Fibroblast of lung (primary cell): ENCODE data around the gene RNU1-2. TPM values are rescaled to one million over a fixed set of nuclear protein-coding genes. Genes with fewer than 3 reads are reported as not detected.
"Not testable (repeated sequence)": the region's sequence is repeated elsewhere in the genome, so short reads cannot be mapped to it uniquely, and the experiment has no call there.

Experiments
- DNase-seq, 2 donors: peaks; one replicate each; pipeline versions ENCODE4 v3.0.0 to v3.0.0-alpha.2; 2010; ENCODE audit warnings: low read depth in 2 of 2
- H2AFZ ChIP-seq: 2 replicates; pipeline ENCODE4 v1.5.1; 2012; ENCODE audit warnings: low read length, control low read depth, inconsistent platforms
- H3K27ac ChIP-seq: 2 replicates; pipeline ENCODE4 v1.5.1; 2011; ENCODE audit warnings: low read length, control low read depth; ENCODE audit not compliant: insufficient read depth
- H3K27me3 ChIP-seq: 2 replicates; pipeline ENCODE4 v1.5.1; 2011; ENCODE audit warnings: mild to moderate bottlenecking, low read length; ENCODE audit not compliant: control insufficient read depth, insufficient read depth
- H3K36me3 ChIP-seq: 2 replicates; pipeline ENCODE4 v1.5.1; 2011; ENCODE audit warnings: low read length; ENCODE audit not compliant: control insufficient read depth, insufficient read depth
- H3K4me1 ChIP-seq: 2 replicates; pipeline ENCODE4 v1.5.1; 2011; ENCODE audit warnings: low read length; ENCODE audit not compliant: control insufficient read depth, insufficient read depth; ENCODE audit errors: extremely low read depth
- H3K4me2 ChIP-seq: 2 replicates; pipeline ENCODE4 v1.5.1; 2011; ENCODE audit warnings: low read length, control low read depth; ENCODE audit not compliant: insufficient read depth; ENCODE audit errors: extremely low read depth
- H3K4me3 ChIP-seq, 4 experiments: fragments of 200-600 bp in 1 of 4; sonication (generic) in 1 of 4; replicated peaks in 1 of 4; 2 replicates each; pipeline ENCODE4 v1.5.1; 2011 to 2016; ENCODE audit warnings: low read length in 4 of 4, low read depth in 3 of 4, mild to moderate bottlenecking in 3 of 4, control low read depth in 2 of 4, inconsistent platforms in 1 of 4, mixed read lengths in 1 of 4; ENCODE audit not compliant: insufficient read depth in 1 of 4; ENCODE audit errors: control extremely low read depth in 1 of 4
- H3K79me2 ChIP-seq: 2 replicates; pipeline ENCODE4 v1.5.1; 2012; ENCODE audit warnings: mild to moderate bottlenecking, low read length, inconsistent platforms; ENCODE audit not compliant: control insufficient read depth, insufficient read depth
- H3K9ac ChIP-seq: 2 replicates; pipeline ENCODE4 v1.5.1; 2011; ENCODE audit warnings: mild to moderate bottlenecking, low read length, control low read depth; ENCODE audit not compliant: insufficient read depth
- H3K9me3 ChIP-seq: 2 replicates; pipeline ENCODE4 v1.5.1; 2012; ENCODE audit warnings: low read depth, low read length; ENCODE audit not compliant: control insufficient read depth, insufficient read depth
- H4K20me1 ChIP-seq: 2 replicates; pipeline ENCODE4 v1.5.1; 2011; ENCODE audit warnings: low read length; ENCODE audit not compliant: control insufficient read depth, insufficient read depth; ENCODE audit errors: extremely low read depth
- polyA plus RNA-seq, 2 donors: library from polyadenylated mRNA; depleted of rRNA in 1 of 2; stranded (reverse) in 1 of 2; unstranded in 1 of 2; fragments of >200 nt; gene quantifications; 2 replicates each; pipeline ENCODE4 v1.2.1, GENCODE V29; 2011 to 2012; ENCODE audit warnings: missing spikeins in 1 of 2
- total RNA-seq: library from RNA; depleted of rRNA; stranded (reverse); fragments of >200 nt; gene quantifications from 2 replicates; pipeline ENCODE4 v1.2.1, GENCODE V29; 2014

Gene RNU1-2
- total and polyA plus RNA-seq, 2 donors (not counting 1 experiment from before 2014, with no cell fraction given): 3,997 TPM; not detected in 1

DNA sequence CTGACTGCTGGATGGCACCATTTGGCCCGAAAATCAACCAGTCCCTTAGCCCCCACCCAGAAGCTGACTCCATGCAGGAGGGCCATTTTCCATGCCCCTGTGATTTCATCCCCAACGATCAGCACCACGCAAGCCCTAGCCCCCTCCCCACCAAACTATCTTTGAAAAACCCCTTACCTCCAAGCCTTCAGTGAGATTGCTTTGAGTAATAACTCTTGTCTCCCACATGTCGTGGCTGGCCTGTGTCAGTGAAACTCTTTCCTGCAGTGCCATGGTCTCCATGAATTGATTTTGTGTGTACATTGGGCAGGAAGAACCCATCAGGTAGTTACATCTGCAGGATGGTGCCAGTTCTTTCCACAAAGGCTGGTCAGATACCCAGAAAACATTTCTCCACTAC lies 2.0 kb upstream of the RNU1-2 start:
- H3K4me2 ChIP-seq, H3K27ac ChIP-seq, DNase-seq, H3K9me3 ChIP-seq, H3K4me1 ChIP-seq, H3K27me3 ChIP-seq, H3K36me3 ChIP-seq, H4K20me1 ChIP-seq, H3K79me2 ChIP-seq, H2AFZ ChIP-seq, H3K4me3 ChIP-seq, H3K9ac ChIP-seq: not testable (repeated sequence)

DNA sequence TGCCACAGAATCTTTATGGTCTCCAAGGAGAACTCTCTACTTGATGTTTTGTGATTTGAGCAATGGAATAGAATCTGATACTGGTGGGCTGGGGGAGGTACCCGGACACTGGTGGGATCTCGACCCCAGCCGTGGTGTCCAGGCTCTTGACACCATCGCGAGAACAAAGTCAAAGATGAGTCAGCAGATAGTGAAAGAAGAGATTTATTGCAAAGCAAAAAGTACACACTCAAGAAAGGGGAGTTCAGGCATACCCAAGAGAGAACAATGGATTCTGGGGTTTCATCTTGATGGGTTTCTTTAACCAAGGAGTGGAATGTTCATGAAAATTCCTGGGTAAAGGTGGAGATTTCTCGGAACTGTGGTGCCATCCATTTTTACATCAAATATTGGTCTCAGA lies 1.4 kb upstream of the RNU1-2 start:
- H4K20me1 ChIP-seq, H2AFZ ChIP-seq, H3K4me1 ChIP-seq, H3K4me2 ChIP-seq, H3K4me3 ChIP-seq, H3K9me3 ChIP-seq, H3K36me3 ChIP-seq, H3K9ac ChIP-seq, DNase-seq, H3K27ac ChIP-seq, H3K27me3 ChIP-seq, H3K79me2 ChIP-seq: not testable (repeated sequence)

DNA sequence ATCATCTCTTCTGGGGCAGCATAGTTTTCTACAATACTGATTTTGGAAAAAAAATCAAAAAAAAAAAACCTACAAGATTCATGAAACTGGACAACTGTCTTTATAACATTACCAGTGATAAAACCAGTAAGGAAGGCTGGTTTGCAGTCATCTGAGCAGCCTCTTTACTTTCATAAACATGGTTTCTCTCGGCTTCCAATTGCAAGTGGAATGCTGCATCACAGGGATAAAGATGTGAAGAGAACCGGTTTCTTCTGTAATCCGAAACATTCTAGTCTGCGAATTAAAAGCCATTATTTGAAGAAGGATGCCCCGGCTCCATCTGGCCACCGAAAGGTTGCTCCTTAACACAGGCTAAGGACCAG lies 565 bp upstream of the RNU1-2 start:
- H4K20me1 ChIP-seq, H3K4me1 ChIP-seq, H3K9me3 ChIP-seq, H3K36me3 ChIP-seq, H2AFZ ChIP-seq, H3K79me2 ChIP-seq, H3K27me3 ChIP-seq, DNase-seq: not testable (repeated sequence)
- Histone ChIP-seq H3K27ac (peak overlapping the region; percentile 27), H3K4me3 (peak overlapping the region in 3 of 4 experiments; percentile 21 to 58 (median 48)), H3K9ac (peak overlapping the region; percentile 30), H3K4me2 (peak overlapping the region; percentile 25)

DNA sequence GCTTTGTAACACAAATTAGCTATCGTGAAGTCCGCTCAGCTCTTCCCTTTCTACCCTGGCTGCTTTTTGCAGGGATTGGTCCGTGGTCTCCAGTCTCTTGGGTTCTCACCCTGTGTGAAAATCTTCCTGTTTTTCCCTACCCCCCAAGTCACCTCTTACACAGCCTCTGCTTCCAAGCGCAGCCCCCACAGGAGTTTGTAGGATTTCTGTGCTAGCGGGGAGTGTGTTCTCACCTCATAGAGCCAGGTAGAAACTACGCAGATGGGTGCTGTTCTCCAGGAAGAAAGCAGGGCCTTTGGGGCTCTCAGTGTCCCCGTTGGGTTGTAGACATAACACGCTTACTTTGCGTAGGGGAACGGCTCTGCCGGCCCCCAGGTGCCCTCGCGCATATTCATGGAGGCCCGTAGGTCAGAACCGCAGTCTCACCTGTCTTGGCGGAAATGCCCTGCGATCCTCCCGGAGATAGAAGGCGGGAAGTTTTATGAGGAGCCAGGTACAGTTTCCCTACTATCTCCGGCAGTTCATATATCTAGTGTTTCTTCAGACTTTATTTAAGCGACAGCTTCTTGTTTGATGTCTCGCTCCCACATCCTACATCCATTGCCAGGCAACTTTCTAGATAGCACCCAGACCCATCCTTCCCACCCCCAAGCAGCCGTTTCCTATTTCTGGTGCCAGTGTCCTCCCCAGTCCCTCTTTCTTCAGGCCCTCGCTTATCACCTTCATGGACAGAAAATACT lies 706 bp downstream of the RNU1-2 start:
- not testable (repeated sequence) for H3K9me3 ChIP-seq, H3K4me2 ChIP-seq, H3K9ac ChIP-seq, H3K27ac ChIP-seq, H3K27me3 ChIP-seq, H3K36me3 ChIP-seq, H3K4me1 ChIP-seq, H2AFZ ChIP-seq, H4K20me1 ChIP-seq, H3K79me2 ChIP-seq
- peak; percentile 73 to 75 for DNase-seq
- H3K4me3 ChIP-seq: peak overlapping the region in 1 of 4 experiments; percentile 4

DNA sequence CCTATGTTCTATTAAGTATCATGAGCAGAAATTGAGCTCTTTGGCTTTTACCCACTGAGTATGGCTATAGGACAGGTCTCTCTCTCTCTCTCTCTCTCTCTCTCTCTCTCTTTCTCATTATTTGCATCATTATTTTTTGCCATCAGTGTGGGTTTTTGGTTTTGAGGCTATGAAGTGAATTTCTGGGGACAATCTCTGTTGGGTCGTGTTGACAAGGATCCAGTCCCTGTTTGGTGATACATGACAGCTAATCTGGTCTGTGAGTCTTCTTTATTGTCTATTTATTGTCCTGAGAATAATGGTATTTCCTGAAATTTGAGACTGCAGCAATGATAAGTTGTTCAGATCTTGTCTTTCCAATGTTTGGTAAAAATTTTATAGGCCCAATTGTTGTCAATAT lies 1.9 kb downstream of the RNU1-2 start:
- H3K27ac ChIP-seq, H2AFZ ChIP-seq, H3K9me3 ChIP-seq, H4K20me1 ChIP-seq, H3K27me3 ChIP-seq, H3K4me1 ChIP-seq, H3K4me3 ChIP-seq, H3K36me3 ChIP-seq, H3K9ac ChIP-seq, DNase-seq, H3K79me2 ChIP-seq, H3K4me2 ChIP-seq: not testable (repeated sequence)

DNA sequence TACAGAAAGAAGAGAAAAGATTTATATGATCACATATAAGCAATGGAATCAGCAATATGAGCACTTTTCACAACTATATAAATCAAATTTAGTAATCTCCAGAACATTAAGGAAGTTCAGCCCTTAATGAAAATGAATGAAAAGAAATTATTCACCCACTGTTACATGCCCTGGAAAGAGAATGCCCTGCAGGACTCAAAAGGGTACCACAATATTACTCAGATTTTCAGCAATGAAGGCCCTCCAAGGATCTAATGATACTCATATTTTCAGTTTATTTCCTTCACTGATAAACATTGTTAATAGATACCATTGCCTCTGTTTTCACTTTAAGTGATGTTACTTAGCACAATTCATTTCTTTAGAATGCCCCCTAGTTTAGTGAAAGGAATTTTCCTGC lies 2.5 kb downstream of the RNU1-2 start:
- H3K27me3 ChIP-seq, H3K9me3 ChIP-seq, H2AFZ ChIP-seq, H3K4me2 ChIP-seq, H3K79me2 ChIP-seq, H3K27ac ChIP-seq, DNase-seq, H3K9ac ChIP-seq, H4K20me1 ChIP-seq, H3K36me3 ChIP-seq, H3K4me3 ChIP-seq, H3K4me1 ChIP-seq: not testable (repeated sequence)

DNA sequence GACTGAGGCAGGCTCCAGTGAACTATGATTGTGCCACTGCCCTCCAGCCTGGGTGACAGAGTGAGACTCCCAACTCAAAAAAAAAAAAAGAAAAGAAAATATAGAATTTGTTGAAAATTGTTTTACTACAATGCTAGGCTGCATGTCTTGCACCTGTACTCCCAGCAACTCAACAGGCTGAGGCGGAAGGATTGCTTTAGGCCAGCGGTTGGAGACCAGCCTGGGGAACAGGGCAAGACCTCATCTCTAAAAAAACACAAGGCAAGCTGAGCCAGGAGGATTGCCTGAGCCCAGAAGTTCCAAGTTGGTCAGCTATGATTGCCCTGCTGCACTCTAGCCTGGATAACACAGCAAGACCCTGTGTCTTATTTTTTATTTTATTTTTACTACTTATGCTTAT lies 3.2 kb downstream of the RNU1-2 start:
- H3K4me1 ChIP-seq: not testable (repeated sequence)

More for the DNA sequence above, 3.2 kb downstream of the RNU1-2 start:
- H2AFZ ChIP-seq, H4K20me1 ChIP-seq, DNase-seq, H3K9me3 ChIP-seq, H3K4me3 ChIP-seq, H3K27ac ChIP-seq, H3K4me2 ChIP-seq, H3K9ac ChIP-seq, H3K79me2 ChIP-seq, H3K36me3 ChIP-seq, H3K27me3 ChIP-seq: not testable (repeated sequence)
